ENCODE measurements around the gene EPHA5. TPM values are rescaled to one million over a fixed set of nuclear protein-coding genes. Genes with fewer than 3 reads are reported as not detected.

The EPHA5 gene
- polyA plus RNA-seq, 1 donor (not counting 4 experiments of a cell fraction or from before 2014, with no cell fraction given), result not detected

DNA sequence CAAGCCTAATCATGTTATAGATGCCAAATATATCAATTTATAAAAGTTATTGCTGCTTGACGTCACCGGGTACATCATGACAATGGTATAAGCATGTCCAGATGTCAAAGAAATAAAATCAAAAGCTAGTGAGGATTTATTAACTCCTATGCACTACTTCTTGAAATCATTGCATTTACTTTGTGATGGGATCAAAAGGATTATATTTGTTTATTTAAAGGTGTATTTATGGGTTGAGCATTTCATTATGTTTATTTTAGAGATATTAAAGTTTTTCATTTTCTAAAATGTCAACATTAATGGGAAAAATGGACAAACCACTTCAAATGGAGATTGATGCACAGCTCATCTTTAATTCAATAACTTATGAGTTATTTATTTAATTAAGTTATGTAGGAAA, 277.8 kb downstream of the EPHA5 start:
- DNase-seq (ENCODE audit: low read depth, low spot score), result no peak
- FAIRE-seq, result no peak
- no peaks in the 10 kb centered on the region for H3K36me3 ChIP-seq (ENCODE audit: control insufficient read depth in 2 of 2, extremely low read depth in 1 of 2, insufficient read depth in 2 of 2, low read length in 2 of 2)
- no peak overlapping the region for H3K27ac ChIP-seq (ENCODE audit: control insufficient read depth, insufficient read depth, low read length)
- no peak overlapping the region for H3K4me2 ChIP-seq (ENCODE audit: control insufficient read depth, extremely low read depth, insufficient read depth, low read depth, low read length)
- H3K9ac ChIP-seq (ENCODE audit: control insufficient read depth, extremely low read depth, insufficient read depth, low read length), result no peak overlapping the region
- no peak overlapping the region for H2AFZ ChIP-seq (ENCODE audit: control insufficient read depth, low read length)
- dilution Hi-C loops (cut with MboI; ENCODE audit: extremely low pct_ligation_motif_present, low sequenced_read_pairs), result no loop called here
- no peaks in the 10 kb centered on the region for H3K9me1 ChIP-seq (ENCODE audit: control insufficient read depth, extremely low read depth, insufficient read depth, low read length)
- H3K4me3 ChIP-seq (ENCODE audit: control insufficient read depth in 2 of 3, extremely low read depth in 1 of 3, insufficient read depth in 2 of 3, low read depth in 1 of 3, low read length in 3 of 3), result no peak overlapping the region
- H3K9me3 ChIP-seq (ENCODE audit: control insufficient read depth, low read depth, low read length), result no peaks in the 10 kb centered on the region
- H3K79me2 ChIP-seq (ENCODE audit: control insufficient read depth, insufficient read depth, low read length), result no peaks in the 10 kb centered on the region
- no peaks in the 10 kb centered on the region for H4K20me1 ChIP-seq (ENCODE audit: control insufficient read depth, extremely low read depth, insufficient read depth, low read length)
- TF ChIP-seq EZH2 (IDR thresholded peaks at IDR 0.05; ENCODE audit: low read length), result no peak
- TF ChIP-seq, protein P1, sequence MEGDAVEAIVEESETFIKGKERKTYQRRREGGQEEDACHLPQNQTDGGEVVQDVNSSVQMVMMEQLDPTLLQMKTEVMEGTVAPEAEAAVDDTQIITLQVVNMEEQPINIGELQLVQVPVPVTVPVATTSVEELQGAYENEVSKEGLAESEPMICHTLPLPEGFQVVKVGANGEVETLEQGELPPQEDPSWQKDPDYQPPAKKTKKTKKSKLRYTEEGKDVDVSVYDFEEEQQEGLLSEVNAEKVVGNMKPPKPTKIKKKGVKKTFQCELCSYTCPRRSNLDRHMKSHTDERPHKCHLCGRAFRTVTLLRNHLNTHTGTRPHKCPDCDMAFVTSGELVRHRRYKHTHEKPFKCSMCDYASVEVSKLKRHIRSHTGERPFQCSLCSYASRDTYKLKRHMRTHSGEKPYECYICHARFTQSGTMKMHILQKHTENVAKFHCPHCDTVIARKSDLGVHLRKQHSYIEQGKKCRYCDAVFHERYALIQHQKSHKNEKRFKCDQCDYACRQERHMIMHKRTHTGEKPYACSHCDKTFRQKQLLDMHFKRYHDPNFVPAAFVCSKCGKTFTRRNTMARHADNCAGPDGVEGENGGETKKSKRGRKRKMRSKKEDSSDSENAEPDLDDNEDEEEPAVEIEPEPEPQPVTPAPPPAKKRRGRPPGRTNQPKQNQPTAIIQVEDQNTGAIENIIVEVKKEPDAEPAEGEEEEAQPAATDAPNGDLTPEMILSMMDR (optimal IDR thresholded peaks at IDR 0.05 in 1 of 3, IDR thresholded peaks at IDR 0.05 in 1 of 3, conservative IDR thresholded peaks at IDR 0.05 in 1 of 3; ENCODE audit: extremely low read depth in 1 of 3, insufficient read depth in 2 of 3, low read length in 3 of 3), result no peak
- no peaks in the 10 kb centered on the region for H3K27me3 ChIP-seq (ENCODE audit: control insufficient read depth, extremely low read depth, insufficient read depth, low read length)
- H3K4me1 ChIP-seq (ENCODE audit: control insufficient read depth, extremely low read depth, insufficient read depth, low read length), result no peaks in the 10 kb centered on the region

DNA sequence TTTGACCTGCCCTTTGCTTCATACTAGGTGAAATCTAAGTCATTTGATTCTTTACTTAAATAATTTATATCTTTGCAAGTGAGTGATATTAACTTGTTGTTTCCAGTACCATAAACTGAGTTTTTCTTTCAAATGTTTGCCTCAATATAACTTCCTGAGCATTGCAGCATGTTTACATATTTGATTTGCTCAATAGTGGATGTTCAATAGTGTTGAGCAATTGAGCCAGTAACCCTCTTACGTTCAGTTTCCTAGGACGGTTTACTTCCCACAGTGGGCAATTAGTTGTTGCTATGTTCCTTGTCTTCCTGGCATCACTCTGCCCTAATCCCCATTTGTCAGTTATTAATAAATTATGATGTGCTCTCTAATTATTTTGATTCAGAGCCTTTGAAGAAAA, 278.5 kb downstream of the EPHA5 start:
- no peak for FAIRE-seq
- Histone ChIP-seq H3K9me1 (ENCODE audit: control insufficient read depth, extremely low read depth, insufficient read depth, low read length) (no peaks in the 10 kb centered on the region), H2AFZ (ENCODE audit: control insufficient read depth, low read length) (no peak overlapping the region), H4K20me1 (ENCODE audit: control insufficient read depth, extremely low read depth, insufficient read depth, low read length) (no peaks in the 10 kb centered on the region), H3K79me2 (ENCODE audit: control insufficient read depth, insufficient read depth, low read length) (no peaks in the 10 kb centered on the region), H3K27ac (ENCODE audit: control insufficient read depth, insufficient read depth, low read length) (no peak overlapping the region), H3K4me3 (ENCODE audit: control insufficient read depth in 2 of 3, extremely low read depth in 1 of 3, insufficient read depth in 2 of 3, low read depth in 1 of 3, low read length in 3 of 3) (no peak overlapping the region), H3K36me3 (ENCODE audit: control insufficient read depth in 2 of 2, extremely low read depth in 1 of 2, insufficient read depth in 2 of 2, low read length in 2 of 2) (no peaks in the 10 kb centered on the region), H3K9me3 (ENCODE audit: control insufficient read depth, low read depth, low read length) (no peaks in the 10 kb centered on the region), H3K4me2 (ENCODE audit: control insufficient read depth, extremely low read depth, insufficient read depth, low read depth, low read length) (no peak overlapping the region), H3K4me1 (ENCODE audit: control insufficient read depth, extremely low read depth, insufficient read depth, low read length) (no peaks in the 10 kb centered on the region), H3K27me3 (ENCODE audit: control insufficient read depth, extremely low read depth, insufficient read depth, low read length) (no peaks in the 10 kb centered on the region), H3K9ac (ENCODE audit: control insufficient read depth, extremely low read depth, insufficient read depth, low read length) (no peak overlapping the region)
- DNase-seq (ENCODE audit: low read depth, low spot score), result no peak
- no peak for TF ChIP-seq EZH2 (IDR thresholded peaks at IDR 0.05; ENCODE audit: low read length)
- TF ChIP-seq, protein P1 (optimal IDR thresholded peaks at IDR 0.05 in 1 of 3, IDR thresholded peaks at IDR 0.05 in 1 of 3, conservative IDR thresholded peaks at IDR 0.05 in 1 of 3; ENCODE audit: extremely low read depth in 1 of 3, insufficient read depth in 2 of 3, low read length in 3 of 3), result no peak
- dilution Hi-C loops (cut with MboI; ENCODE audit: extremely low pct_ligation_motif_present, low sequenced_read_pairs), result no loop called here

Measured in keratinocyte (primary cell).